Measurements from ENCODE around the gene KLHL5. TPM values are rescaled to one million over a fixed set of nuclear protein-coding genes. Genes with fewer than 3 reads are reported as not detected.

The KLHL5 gene
- total RNA-seq, 4 donors from 2014 or later, result 13.5 to 27.3 (median 21.3) TPM

DNA sequence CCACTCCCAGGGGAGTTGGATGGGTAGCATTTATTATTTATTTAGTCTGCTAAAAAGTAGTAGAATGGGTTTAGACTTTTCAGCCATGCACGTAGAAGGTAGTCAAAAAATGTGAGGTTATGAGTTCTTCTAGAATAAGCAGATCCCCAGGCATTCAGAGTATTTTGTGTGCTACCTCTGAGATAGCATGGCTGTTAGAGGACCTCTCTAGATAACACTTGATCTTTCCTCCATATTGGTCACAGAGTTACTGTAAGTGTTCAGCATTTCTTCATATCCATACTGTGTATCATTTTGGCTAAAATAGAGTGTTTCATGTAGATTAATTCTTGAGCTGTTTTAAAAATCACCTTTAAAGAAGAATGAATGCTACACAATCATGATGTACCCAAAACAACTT lies 58.4 kb downstream of the KLHL5 start:
- H3K36me3 ChIP-seq, result no peaks in the 10 kb centered on the region
- no peak for DNase-seq
- intact Hi-C loops (cut with DNase I; ENCODE audit: low total_unique reads) (no loop called here), in situ Hi-C loops (cut with MboI; ENCODE audit: low pct_ligation_motif_present in 1 of 4, low pct_unique_long_range_greater_than_20kb in 1 of 4, low sequenced_read_pairs in 3 of 4) (loop anchor here in 1 of 4 donors (10.0 kb wide), 1 partner anchor 206 kb away; no protein-coding TSS in a partner anchor)
- H3K4me1 ChIP-seq, result peaks cover 0 to 4% (median 0%) of the 10 kb centered on the region in 4 donors
- no peaks in the 10 kb centered on the region for H3K9me3 ChIP-seq
- no peak overlapping the region for H3K27ac ChIP-seq
- H3K4me3 ChIP-seq, result no peak overlapping the region
- 93 to 100% methylated on average over 1 of the region's 1 CpG for WGBS, 2 donors (ENCODE audit: low coverage in 1 of 2)
- H3K27me3 ChIP-seq, result no peaks in the 10 kb centered on the region
- TF ChIP-seq EP300 (IDR thresholded peaks at IDR 0.05; ENCODE audit: low read depth) (no peak), POLR2A (IDR thresholded peaks at IDR 0.05) (no peak), POLR2AphosphoS5 (IDR thresholded peaks at IDR 0.05) (no peak)
- TF ChIP-seq, protein P1, sequence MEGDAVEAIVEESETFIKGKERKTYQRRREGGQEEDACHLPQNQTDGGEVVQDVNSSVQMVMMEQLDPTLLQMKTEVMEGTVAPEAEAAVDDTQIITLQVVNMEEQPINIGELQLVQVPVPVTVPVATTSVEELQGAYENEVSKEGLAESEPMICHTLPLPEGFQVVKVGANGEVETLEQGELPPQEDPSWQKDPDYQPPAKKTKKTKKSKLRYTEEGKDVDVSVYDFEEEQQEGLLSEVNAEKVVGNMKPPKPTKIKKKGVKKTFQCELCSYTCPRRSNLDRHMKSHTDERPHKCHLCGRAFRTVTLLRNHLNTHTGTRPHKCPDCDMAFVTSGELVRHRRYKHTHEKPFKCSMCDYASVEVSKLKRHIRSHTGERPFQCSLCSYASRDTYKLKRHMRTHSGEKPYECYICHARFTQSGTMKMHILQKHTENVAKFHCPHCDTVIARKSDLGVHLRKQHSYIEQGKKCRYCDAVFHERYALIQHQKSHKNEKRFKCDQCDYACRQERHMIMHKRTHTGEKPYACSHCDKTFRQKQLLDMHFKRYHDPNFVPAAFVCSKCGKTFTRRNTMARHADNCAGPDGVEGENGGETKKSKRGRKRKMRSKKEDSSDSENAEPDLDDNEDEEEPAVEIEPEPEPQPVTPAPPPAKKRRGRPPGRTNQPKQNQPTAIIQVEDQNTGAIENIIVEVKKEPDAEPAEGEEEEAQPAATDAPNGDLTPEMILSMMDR (IDR thresholded peaks at IDR 0.05), result no peak

DNA sequence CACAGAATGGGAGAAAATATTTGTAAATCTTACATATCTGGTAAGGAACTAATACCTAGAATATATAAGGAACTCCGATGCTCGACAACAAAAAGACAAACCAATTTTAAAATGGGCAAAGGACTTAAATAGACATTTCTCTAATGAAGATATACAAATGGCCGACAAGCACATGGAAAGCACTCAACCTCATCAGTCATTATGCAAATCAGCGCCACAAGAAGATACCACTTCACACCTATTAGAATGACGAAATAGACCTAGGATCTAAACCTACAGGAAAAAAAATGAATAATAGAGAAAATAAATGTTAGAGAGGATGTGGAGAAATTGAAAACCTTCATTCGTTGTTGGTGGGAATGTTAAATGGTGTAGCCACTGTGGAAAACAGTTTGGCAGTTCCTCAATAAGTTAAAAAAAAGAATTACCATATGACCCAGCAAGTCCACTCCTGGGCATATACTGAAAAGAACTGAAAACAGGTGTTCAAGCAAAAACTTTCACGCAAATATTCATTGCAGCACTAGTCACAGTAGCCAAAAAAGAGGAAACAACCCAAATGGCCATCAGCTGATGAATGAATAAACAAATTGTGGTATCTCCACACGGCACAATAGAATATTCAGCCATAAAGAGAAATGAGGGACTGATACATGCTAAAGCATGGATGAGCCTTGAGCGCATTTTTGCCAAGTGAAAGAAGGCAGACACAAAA lies 63.0 kb downstream of the KLHL5 start:
- Histone ChIP-seq H3K4me1 (no peaks in the 10 kb centered on the region), H3K9me3 (no peaks in the 10 kb centered on the region), H3K27me3 (no peaks in the 10 kb centered on the region), H3K4me3 (no peak overlapping the region), H3K36me3 (no peaks in the 10 kb centered on the region), H3K27ac (no peak overlapping the region)
- intact Hi-C loops (cut with DNase I; ENCODE audit: low total_unique reads) (no loop called here), in situ Hi-C loops (cut with MboI; ENCODE audit: low pct_ligation_motif_present in 1 of 4, low pct_unique_long_range_greater_than_20kb in 1 of 4, low sequenced_read_pairs in 3 of 4) (loop anchor here in 3 of 4 donors (10.0 to 25.0 kb wide), 3 partner anchors 210 to 363 kb away; partner anchors contain the start of gene TLR10 (in 1 of the 3))
- WGBS, 2 donors (ENCODE audit: low coverage in 1 of 2), result 79 to 80% methylated on average over 9 of the region's 9 CpGs
- DNase-seq, result no peak
- TF ChIP-seq, protein P1 (IDR thresholded peaks at IDR 0.05), result no peak
- no peak for TF ChIP-seq POLR2A (IDR thresholded peaks at IDR 0.05)
- no peak for TF ChIP-seq POLR2AphosphoS5 (IDR thresholded peaks at IDR 0.05)
- no peak for TF ChIP-seq EP300 (IDR thresholded peaks at IDR 0.05; ENCODE audit: low read depth)

DNA sequence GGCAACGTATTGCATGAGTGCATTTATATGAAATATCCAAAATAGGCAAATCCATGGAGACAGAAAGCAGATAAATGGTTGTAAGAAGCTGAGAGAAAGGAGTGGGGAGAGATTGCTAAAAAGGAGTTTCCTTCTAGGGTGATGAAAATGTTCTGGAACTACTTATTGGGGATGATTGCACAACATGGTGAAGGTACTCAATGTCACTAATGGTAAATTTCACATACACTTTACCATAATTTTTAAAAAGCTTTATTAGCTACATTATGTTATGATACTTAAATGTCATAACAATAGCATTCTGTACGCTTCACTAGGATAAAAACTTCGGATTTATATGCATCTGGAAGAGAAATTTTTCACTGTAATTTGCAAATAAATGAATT lies 63.6 kb downstream of the KLHL5 start:
- Histone ChIP-seq H3K4me1 (no peaks in the 10 kb centered on the region), H3K4me3 (no peak overlapping the region), H3K27ac (no peak overlapping the region), H3K27me3 (no peaks in the 10 kb centered on the region), H3K9me3 (no peaks in the 10 kb centered on the region), H3K36me3 (no peaks in the 10 kb centered on the region)
- no peak for DNase-seq
- intact Hi-C loops (cut with DNase I; ENCODE audit: low total_unique reads), result no loop called here
- TF ChIP-seq, protein P1 (IDR thresholded peaks at IDR 0.05), result no peak
- TF ChIP-seq POLR2AphosphoS5 (IDR thresholded peaks at IDR 0.05) (no peak), POLR2A (IDR thresholded peaks at IDR 0.05) (no peak), EP300 (IDR thresholded peaks at IDR 0.05; ENCODE audit: low read depth) (no peak)
- in situ Hi-C loops (cut with MboI; ENCODE audit: low pct_ligation_motif_present in 1 of 4, low pct_unique_long_range_greater_than_20kb in 1 of 4, low sequenced_read_pairs in 3 of 4), result loop anchor here in 3 of 4 donors (10.0 to 25.0 kb wide), 3 partner anchors 211 to 363 kb away; partner anchors contain the start of gene TLR10 (in 1 of the 3)
- WGBS, 2 donors (ENCODE audit: low coverage in 1 of 2), result 81 to 83% methylated on average over 3 of the region's 3 CpGs

DNA sequence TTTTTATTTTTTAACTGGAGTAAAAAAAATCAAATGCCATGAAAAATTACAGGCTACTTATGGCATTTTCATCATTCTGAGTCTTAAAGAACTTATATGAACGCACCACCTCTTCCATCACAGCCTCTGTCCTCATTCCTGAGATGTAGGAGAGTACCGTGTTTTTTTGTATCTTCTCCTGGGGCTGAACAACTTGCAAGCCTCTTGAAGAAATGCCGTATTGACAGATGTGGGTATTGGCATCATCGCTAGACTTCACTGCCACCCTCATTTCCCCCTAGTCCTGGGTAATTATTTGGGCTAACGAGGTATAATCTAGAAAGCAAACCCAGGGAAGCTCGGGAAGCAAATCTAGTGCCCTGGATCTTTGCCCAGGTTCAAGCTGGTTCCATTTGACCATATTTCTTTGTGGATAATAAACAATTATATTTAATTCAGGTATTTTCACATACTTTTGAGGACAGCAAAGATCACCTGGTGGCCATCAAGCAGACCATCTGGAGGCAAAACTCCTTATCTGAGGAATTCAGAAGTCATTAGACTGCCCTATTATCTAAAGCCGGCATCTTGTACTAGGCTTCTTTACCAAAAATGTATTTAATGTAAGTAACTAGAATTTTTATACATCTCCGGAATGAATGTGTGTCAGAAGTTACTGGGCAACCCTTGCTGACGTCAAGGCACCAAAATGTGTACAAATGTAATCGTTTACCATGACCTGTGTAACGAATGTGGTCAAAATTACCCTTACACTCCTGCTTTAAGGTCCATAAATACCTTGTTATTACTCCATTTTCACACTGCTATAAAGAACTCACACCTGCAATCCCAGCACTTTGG lies 64.4 kb downstream of the KLHL5 start:
- TF ChIP-seq EP300 (IDR thresholded peaks at IDR 0.05; ENCODE audit: low read depth) (no peak), POLR2A (IDR thresholded peaks at IDR 0.05) (no peak), POLR2AphosphoS5 (IDR thresholded peaks at IDR 0.05) (no peak)
- TF ChIP-seq, protein P1 (IDR thresholded peaks at IDR 0.05), result no peak
- in situ Hi-C loops (cut with MboI; ENCODE audit: low pct_ligation_motif_present in 1 of 4, low pct_unique_long_range_greater_than_20kb in 1 of 4, low sequenced_read_pairs in 3 of 4), result loop anchor here in 3 of 4 donors (10.0 to 25.0 kb wide), 3 partner anchors 212 to 364 kb away; partner anchors contain the start of gene TLR10 (in 1 of the 3)
- intact Hi-C loops (cut with DNase I; ENCODE audit: low total_unique reads), result no loop called here
- H3K4me3 ChIP-seq, result no peak overlapping the region
- no peaks in the 10 kb centered on the region for H3K27me3 ChIP-seq
- H3K36me3 ChIP-seq, result no peaks in the 10 kb centered on the region
- no peaks in the 10 kb centered on the region for H3K4me1 ChIP-seq
- WGBS, 2 donors (ENCODE audit: low coverage in 1 of 2), result 78 to 80% methylated on average over 4 to 11 of the region's 11 CpGs
- H3K27ac ChIP-seq, result no peak overlapping the region
- DNase-seq, result no peak
- no peaks in the 10 kb centered on the region for H3K9me3 ChIP-seq

Measured in transverse colon (tissue), 4 donors.